NCI-H345 (cell line): ENCODE results near the gene TYW3.
A peak's percentile ranks its signal among the peaks of the same experiment; 100 is the strongest.

Experiments used
- DNase-seq: peaks from one replicate; lab custom pipeline; 2025; lab: John Stamatoyannopoulos, UW

TYW3 gene

GRCh38 chr1:74791491-74791890 lies 58.5 kb downstream of the TYW3 start:
- DNase-seq: no peak

- no peak for DNase-seq
These were observed 66.2 kb downstream of the TYW3 start for GRCh38 chr1:74799119-74799657.

- DNase-seq: peak; percentile 45
These were observed 78.7 kb downstream of the TYW3 start for GRCh38 chr1:74811436-74812179.

- no peak for DNase-seq
These were observed 79.2 kb downstream of the TYW3 start for GRCh38 chr1:74812180-74812541.
